GM19238 (cell line): Measurements from ENCODE around the gene TMEM171.
A peak's percentile ranks its signal among the peaks of the same experiment; 100 is the strongest.

Source experiments
- DNase-seq: peaks from one replicate; pipeline ENCODE4 v3.0.0; 2011; ENCODE audit warnings: low spot score; ENCODE audit not compliant: insufficient read length

The TMEM171 gene

GRCh38 chr5:73151766-73152410, 31.5 kb downstream of the TMEM171 start:
- no peak for DNase-seq

DNA sequence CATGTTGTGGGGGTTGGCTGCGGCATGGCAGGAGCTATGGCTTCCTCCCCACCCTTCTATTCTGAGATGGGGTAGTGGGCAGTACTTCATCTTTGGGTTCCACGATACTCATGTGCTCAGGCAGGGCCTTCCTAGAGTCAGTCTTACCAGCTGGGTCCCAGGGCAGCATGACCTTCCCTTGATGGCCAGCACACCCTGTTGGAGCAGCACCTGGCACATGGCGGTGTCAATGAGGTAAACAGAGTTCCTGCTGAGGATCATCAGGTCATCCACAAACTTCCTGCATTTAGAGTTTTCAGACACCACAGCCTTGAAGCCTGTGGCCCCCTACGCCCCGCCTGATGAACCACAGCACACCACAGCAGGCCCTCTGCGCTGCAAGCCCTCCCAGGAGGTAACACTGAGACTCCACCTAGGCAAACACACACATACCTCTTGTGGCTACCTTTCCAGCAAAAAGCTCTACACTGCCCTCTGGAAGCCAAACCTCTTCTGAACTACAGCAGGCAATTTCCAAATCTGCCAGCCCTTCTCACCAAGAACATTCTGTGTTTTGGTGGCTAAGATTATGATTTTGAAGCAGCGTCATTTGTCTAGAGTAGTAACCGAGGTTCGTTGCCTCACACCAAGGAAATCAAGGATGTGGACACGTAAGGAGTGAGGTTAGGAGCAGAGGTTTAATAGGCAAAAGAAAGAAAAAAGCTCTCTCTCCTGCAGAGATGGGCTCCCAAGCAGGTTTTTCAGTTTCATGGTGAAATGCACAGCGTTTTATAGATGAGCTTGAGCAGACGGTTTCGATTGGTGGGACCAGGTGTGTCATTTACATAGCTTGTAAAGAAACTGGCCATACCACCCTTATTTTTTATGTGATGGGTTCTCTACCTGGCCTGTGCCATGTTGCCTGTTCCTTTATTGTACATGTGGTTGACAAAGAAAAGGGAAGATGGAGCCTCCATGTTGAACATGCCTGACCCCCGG, 32.3 kb downstream of the TMEM171 start:
- no peak for DNase-seq

- DNase-seq: no peak
Measured at GRCh38 chr5:73153513-73153912, 33.1 kb downstream of the TMEM171 start.

- DNase-seq: no peak
Measured at GRCh38 chr5:73154208-73155006, 34.0 kb downstream of the TMEM171 start.

GRCh38 chr5:73155271-73156222, 35.2 kb downstream of the TMEM171 start:
- no peak for DNase-seq

GRCh38 chr5:73157414-73158303, 37.3 kb downstream of the TMEM171 start:
- DNase-seq: no peak

GRCh38 chr5:73158313-73158712, 37.9 kb downstream of the TMEM171 start:
- DNase-seq: no peak

GRCh38 chr5:73160239-73160671, 39.9 kb downstream of the TMEM171 start:
- peak; percentile 3 for DNase-seq

DNA sequence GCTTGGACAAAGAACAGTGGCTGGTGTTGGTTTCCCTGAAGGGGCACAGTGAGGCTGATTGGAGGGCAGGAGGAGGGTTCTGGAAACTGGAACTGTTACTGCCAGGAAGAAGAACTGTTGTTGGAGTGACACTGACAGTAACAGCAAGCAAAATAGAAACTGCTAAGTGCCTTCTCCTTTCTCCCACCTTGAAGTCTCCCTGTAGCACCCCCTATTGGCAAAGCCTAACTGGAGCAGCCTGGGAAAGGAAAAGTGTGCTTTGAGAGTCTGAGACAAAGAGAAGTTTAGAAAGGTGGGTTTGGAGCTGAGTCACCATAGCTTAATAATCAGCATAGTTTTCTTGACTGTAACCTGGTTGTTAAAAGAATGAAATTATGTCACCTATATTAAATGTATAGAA, 50.1 kb downstream of the TMEM171 start:
- no peak for DNase-seq

DNA sequence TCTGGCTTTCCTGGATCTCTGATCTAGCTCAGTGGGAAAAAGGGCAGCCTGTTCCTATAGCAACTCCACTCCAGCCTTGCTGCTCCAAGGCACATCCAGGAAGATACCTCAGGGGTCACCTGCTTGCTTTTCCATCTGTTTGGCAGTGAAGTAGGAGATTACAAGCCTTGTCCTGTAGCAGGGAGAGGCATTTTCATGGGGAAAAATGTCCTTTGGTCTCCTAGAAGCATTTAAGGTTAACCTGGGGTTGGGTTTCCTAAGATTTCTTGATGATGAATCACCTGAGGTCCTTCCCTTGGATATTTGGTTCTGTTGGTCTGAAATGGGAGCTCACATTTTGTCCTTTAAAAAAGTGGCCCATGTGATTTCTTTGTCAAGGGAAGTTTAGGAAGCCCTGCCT, 51.1 kb downstream of the TMEM171 start:
- DNase-seq: no peak

GRCh38 chr5:73172951-73173350, 52.6 kb downstream of the TMEM171 start, which contains the start of gene TMEM174:
Gene TMEM174 (plus strand): TSS chr5:73173193. CDS start chr5:73173244, 51 bp downstream.
- DNase-seq: no peak

DNA sequence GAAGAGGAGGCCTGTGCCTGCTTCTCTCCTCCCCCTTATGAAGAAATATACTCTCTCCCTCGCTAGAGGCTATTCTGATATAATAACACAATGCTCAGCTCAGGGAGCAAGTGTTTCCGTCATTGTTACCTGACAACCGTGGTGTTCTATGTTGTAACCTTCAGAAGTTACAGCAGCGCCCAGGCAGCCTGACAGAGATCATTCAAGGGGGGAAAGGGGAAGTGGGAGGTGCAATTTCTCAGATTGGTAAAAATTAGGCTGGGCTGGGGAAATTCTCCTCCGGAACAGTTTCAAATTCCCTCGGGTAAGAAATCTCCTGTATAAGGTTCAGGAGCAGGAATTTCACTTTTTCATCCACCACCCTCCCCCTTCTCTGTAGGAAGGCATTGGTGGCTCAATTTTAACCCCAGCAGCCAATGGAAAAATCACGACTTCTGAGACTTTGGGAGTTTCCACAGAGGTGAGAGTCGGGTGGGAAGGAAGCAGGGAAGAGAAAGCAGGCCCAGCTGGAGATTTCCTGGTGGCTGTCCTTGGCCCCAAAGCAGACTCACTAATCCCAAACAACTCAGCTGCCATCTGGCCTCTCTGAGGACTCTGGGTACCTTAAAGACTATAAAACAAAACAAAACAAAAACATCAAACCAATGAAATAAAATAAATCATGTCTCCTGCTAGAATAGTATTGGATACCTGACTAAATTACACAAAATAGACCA, 53.9 kb downstream of the TMEM171 start:
- DNase-seq: no peak

GRCh38 chr5:73176250-73176649, 55.9 kb downstream of the TMEM171 start:
- no peak for DNase-seq

- no peak for DNase-seq
Measured at GRCh38 chr5:73178265-73178664, 57.9 kb downstream of the TMEM171 start.

- no peak for DNase-seq
Measured at GRCh38 chr5:73179730-73180129, 59.4 kb downstream of the TMEM171 start.

DNA sequence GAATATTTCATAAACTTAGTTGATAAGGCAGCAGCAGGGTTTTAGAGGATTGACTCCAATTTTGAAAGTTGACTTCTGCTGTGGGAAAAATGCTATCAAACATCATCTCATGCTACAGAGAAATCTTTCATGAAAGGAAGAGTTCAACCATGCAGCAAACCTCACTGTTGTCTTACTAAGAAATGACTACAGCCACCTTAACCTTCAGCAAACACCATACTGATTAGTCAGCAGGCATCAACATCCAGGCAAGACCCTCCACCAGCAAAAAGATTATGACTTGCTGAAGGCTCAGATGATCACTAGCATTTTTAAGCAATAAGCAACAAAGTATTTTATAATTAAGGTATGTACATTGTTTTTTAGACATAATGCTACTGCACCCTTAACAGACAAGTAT, 60.2 kb downstream of the TMEM171 start:
- DNase-seq: no peak
